Embryonic facial prominence (tissue), 1 donor: ENCODE measurements around the gene FOXL3.
"Not testable (repeated sequence)": the region's sequence is repeated elsewhere in the genome, so short reads cannot be mapped to it uniquely, and the experiment has no call there.

Experiments used
- DNase-seq: peaks from one replicate; pipeline ENCODE4 v3.0.0-alpha.2; 2016; ENCODE audit errors: extremely low spot score

FOXL3 gene

GRCh38 chr7:289756-290553, at the start of gene FOXL3:
FOXL3 (plus strand) TSS chr7:290170; CDS start chr7:290170, 0 bp downstream.
- no peak for DNase-seq

GRCh38 chr7:240887-241421, 49.0 kb upstream of the FOXL3 start:
- no peak for DNase-seq

DNA sequence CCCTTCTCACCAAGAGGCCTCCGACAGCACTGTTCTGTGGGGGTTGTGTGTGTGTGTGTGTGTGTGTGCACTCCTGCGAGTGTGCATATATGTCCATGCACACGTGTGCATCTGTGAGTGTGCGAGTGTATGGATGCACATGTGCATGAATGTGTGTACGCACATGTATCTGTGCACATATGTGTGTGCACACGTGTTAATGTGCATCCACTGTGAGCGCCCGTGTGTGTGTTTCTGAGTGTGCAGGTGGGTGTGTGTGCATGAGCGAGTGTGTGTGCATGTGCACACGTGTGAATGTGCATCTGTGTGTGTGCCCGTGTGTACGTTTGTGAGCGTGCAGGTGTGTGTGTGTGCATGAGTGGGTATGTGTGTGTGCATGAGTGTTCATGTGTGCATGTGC, 48.5 kb upstream of the FOXL3 start:
- no peak for DNase-seq

DNA sequence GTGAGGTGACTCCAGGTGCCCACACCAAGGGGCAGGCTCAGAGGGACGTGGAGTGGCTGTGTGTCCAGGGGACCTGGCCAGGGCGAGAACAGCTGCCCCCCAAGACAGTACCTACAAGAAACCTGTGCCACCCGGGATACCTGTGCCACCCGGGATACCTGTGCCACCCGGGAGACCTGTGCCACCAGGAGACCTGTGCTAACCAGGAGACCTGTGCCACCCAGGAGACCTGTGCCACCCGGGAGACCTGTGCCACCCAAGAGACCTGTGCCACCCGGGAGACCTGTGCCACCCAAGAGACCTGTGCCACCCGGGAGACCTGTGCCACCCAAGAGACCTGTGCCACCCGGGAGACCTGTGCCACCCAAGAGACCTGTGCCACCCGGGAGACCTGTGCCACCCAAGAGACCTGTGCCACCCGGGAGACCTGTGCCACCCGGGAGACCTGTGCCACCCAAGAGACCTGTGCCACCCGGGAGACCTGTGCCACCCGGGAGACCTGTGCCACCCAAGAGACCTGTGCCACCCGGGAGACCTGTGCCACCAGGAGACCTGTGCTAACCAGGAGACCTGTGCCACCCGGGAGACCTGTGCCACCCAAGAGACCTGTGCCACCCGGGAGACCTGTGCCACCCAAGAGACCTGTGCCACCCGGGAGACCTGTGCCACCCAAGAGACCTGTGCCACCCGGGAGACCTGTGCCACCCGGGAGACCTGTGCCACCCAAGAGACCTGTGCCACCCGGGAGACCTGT, 47.0 kb upstream of the FOXL3 start:
- not testable (repeated sequence) for DNase-seq

DNA sequence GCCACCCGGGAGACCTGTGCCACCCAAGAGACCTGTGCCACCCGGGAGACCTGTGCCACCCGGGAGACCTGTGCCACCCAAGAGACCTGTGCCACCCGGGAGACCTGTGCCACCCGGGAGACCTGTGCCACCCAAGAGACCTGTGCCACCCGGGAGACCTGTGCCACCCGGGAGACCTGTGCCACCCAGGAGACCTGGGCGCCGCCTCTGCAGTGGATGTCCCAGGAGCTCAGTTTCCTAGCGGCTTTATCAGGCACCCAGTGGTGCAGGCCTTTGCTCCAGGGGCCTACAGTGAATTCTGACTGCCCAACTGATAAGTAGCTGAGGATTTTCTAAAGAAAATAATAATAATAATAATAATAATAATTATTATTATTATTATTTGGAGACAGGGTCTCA, 46.4 kb upstream of the FOXL3 start:
- DNase-seq = not testable (repeated sequence)

GRCh38 chr7:244974-245373, 45.0 kb upstream of the FOXL3 start:
- DNase-seq = no peak

DNA sequence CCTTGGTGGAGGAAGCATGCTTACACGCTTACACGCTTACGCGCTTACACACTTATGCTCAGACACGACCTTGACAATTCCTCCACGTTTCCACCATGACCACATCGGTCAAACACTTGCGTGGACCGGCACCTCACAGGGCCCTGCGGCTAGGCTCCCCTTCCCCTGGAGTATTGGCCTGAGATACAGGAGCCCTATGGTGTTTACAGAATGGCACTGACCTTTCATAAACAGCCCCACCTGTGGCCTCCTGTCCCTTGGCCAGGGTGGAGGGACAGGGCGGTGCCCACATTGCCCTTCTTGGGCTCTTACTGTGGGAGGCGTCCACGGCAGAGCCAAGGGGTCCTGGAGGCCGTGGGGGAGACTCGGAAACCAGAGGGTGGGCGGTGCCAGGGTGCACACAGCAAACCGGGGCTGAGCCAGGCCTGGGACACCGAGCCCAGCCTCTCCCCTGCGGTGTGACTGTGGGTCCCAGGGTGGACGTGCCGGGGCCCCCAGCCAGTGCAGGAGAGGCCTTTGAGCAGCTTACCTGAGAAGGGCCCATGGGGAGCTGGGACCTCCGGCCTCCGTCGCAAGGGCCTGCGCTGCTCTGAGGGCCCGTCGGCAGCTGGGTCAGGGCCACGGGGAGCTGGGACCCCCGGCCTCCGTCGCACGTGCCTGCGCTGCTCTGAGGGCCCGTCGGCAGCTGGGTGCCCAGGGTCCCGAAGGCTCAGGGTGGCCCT, 44.2 kb upstream of the FOXL3 start:
- no peak for DNase-seq

DNA sequence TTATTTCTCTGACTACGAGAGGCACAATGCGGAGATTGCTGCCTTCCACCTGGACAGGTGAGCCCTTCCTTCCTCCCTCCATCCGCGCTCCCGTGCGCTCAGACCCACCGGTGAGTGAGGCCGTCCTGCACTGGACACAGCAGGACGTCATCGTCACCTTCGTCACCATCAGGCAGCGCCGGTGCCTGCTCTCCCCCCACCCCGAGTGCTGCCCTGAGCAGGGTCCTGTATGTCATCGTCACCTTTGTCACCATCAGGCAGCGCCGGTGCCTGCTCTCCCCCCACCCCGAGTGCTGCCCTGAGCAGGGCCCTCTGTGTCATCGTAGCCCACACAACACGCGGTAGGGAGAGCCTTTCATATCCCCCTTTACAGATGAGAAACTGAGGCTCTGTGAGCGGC, 43.5 kb upstream of the FOXL3 start:
- DNase-seq = no peak

DNA sequence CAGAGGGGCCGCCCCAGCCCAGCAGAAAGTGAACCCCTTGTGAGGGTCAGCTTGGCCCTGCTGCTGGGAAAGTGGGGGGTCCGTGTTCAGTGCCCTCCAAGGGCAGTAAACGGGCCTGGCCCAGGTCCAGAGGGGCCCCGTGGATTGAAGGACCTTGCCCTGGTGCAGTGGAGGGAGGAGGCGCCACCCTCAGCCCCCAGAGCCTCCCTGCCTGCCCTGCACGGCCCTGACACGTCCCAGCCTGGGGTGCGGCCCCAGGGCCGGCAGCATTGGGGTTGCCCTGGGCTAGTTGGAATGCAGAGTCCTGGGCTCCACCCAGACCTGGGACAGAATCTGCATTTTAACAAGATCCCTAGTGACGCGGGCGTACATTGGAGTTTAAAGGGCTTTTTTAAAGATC, 42.8 kb upstream of the FOXL3 start:
- no peak for DNase-seq

DNA sequence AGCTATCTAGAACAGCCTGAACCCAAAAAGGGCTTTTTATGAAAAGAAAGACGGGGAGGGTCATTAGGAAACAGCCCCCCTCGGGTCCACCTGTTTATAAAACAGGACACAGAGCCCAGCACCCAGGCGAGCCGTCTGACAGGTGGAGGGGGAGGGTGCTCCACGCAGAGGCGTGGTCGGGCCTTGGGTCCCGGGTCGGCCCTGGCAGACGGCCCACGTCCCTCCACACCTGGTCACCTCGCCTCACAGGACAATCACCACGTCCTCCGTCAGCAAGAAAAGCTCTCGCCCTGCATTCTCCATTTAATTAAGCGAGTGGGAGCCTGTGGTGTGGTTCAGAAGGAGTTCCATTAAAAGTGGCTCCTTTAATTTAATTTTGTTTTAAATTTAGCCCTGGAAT, 42.3 kb upstream of the FOXL3 start:
- no peak for DNase-seq

DNA sequence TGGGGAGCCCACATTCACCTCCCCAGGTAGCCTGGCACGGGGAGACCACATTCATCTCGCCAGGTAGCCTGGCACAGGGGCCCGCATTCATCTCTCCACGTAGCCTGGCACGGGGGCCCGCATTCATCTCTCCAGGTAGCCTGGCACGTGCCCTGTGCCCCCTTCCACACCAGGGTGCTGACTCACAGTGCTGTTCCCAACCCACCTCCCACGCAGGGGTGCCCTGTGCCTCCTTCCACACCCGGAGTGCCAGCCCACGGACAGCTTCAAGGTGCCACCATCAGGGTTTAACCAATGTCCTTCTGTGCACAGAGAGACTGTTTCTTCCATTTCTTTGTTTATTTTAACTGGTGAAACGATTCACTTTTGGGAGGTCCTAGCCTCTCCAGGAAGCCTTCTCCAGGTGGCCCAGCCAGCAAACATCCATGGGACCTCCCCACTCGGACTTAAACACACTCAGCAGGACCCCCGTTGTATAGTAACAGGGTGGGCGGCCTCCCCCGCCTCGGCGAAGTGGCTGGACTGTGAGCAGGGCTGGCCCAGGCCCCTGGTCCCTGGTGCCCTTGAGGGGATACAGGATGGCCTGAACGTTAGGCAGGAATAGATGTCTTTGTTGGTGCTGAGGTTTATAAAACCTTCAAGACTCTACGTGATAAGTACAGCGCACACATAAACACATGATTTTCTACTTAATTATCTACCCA, 41.1 kb upstream of the FOXL3 start:
- no peak for DNase-seq

- no peak for DNase-seq
Measured at GRCh38 chr7:249989-250388, 40.0 kb upstream of the FOXL3 start.

- DNase-seq = no peak
Measured at GRCh38 chr7:250523-250922, 39.4 kb upstream of the FOXL3 start.

DNA sequence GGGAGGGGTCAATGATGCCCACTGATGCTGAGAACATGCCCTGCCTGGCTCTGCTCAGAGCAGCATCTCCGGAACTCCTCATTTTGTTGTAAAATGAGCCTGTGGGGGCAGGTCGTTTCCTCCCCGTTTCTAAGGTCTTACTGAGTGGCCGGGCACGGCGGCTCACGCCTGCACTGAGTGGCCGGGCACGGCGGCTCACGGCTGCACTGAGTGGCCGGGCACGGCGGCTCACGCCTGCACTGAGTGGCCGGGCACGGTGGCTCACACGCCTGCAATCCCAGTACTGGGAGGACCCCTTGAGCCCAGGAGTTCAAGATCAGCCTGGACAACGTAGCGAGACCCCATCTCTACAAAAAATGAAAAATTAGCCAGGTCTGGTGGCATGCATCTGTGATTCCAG, 39.0 kb upstream of the FOXL3 start:
- no peak for DNase-seq

DNA sequence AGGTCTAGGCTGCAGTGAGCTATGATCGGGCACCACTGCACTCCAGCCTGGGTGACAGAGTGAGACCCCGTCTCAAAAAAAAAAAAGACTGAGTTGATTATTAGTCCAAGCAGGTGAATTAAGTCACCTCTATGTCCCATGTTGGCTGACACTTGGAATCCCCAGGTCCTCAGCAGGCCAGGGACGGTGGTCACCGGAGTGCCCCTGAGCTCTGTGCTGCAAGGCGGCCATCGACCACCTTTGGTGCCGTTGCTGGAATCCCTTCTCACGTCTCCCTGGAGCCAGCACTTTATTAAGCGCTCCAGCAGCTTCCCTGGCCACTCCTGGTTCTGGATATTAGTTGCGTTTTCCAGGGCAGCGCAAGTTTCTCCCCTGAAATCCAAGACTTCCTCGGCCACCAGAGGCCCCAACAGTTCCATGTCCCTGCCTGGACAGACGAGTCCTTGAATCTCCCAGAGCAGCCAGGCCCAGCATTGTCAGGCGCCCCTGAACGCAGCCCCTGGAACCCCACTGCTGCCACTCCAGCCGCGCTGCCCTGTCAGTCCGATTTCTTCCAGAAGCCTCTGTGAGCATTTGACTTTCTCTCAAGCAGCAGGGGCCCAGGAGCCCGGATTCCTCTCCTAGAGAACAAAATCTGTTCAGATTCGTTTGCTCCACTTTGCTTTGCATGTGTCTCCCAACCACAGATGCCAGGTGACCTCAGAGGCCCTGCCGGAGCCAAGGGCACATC, 38.4 kb upstream of the FOXL3 start:
- DNase-seq = no peak

DNA sequence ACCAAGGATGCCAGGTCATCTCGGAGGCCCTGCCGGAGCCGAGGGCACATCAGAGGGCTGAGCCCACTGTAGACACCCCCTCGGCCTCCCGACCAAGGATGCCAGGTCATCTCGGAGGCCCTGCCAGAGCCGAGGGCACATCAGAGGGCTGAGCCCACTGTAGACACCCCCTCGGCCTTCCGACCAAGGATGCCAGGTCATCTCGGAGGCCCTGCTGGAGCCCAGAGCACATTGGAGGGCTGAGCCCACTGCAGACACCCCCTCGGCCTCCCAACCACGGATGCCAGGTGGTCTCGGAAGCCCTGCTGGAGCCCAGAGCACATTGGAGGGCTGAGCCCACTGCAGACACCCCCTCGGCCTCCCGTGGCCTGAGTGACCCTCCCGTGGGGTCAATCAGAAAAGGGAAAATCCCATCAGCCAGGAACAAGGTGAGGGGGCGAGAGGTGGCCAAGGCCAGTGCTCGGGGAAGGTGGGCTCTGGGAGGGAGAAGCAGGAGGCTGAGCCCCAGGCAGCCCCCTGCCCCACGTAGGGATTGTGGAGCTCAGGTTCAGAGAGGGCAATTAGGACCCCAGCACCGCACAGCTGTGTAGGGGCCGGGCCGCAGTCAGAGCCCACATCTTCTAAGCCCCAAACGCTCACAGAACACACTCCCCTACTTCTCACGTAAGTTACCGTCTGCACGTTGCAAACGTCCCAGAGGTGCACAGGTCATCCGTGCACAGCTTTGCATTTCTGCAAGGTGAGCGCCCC, 37.6 kb upstream of the FOXL3 start:
- no peak for DNase-seq

DNA sequence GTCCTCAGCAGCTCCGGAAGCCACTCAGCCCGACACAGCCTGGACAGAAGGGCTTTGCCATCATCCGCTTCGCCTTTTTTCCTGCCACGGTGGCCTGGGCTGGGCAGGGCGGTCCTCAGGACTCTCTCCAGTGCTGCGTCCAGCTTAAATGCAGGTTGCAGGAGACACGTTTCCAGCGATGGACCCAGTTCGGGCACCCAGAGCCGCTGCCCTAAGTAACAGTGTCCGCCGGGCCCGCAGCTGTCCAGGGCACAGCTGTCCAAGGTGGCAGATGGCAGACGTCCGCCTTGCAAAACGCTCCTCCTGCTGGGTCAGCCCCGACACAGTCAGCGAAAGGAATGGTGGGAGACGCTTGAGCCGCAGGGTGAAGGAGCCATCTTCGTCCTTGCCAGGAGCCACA, 37.0 kb upstream of the FOXL3 start:
- no peak for DNase-seq

DNA sequence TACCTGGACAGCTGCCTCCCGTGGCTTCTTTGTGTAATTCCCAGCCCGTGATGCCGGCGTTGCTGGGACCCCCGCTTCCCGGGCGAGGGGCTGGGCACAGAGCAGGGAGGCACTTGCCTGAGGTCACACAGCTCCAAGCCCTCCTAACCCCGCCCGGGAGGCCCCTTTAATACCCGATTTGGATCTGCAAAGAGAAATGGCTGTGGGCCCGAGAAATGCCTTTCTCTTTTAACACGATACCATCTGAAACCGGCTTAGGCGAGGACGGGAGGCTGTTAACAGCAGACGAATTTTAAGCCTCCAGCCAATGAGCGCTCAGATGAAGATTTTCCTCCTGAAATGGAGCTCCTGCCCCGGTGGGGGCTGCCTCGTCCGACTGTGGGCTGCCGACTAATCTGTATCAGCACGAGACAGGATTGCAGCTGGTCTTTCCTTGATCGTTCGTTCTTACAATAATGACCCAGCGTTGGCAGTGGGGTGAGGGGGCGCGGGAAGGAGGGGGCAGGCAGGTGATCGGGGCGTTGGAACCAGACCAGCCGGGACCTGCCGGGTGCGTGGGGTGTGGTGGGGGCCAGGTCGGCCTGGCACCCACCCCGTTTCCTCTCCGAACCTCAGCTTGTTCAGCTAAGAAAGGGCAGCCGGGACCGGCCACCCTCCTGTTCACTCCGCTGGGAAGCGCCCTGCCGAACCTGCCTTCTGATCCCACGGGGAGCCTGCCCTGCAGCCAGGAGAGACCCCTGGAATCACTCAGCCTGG, 36.2 kb upstream of the FOXL3 start:
- DNase-seq = no peak

GRCh38 chr7:254337-255037, 35.5 kb upstream of the FOXL3 start:
- DNase-seq = no peak
